GM12878 (cell line): ENCODE measurements around the gene IGSF6. TPM values are rescaled to one million over a fixed set of nuclear protein-coding genes. Genes with fewer than 3 reads are reported as not detected.

Experiments
- ATAC-seq: fragments of 200-7000 bp; cut with Tn5 transposase; 3 replicates; pipeline ENCODE4 v1.9.1; 2020; ENCODE audit warnings: mild to moderate bottlenecking, moderate library complexity
- BruUV-seq: library from RNA; stranded (reverse); fragments of 400-500 nt; replicated peaks from 2 replicates; lab custom pipeline; 2021; lab: Mats Ljungman, UMichigan
- CTCF ChIA-PET: fragments of 300-600 bp; sonication (Branson Sonifier 250); formaldehyde crosslinking; extraction: SDS; loops from one replicate; lab custom pipeline; 2021; ENCODE audit warnings: inconsistent platforms; lab: Yijun Ruan, JAX
- POLR2A ChIA-PET: fragments of 350-600 bp; formaldehyde crosslinking; extraction: SDS; loops from one replicate; lab custom pipeline; 2021; ENCODE audit warnings: inconsistent platforms; lab: Charles Lee
- RAD21 ChIA-PET: fragments of 300-600 bp; sonication (Branson Sonifier 250); formaldehyde crosslinking; loops from one replicate; lab custom pipeline; 2023; ENCODE audit warnings: antibody characterized with exemption; ENCODE audit not compliant: unreplicated experiment; lab: Charles Lee
- SMC1A ChIA-PET: fragments of 300-600 bp; sonication (Branson Sonifier 250); formaldehyde crosslinking; loops from one replicate; lab custom pipeline; 2023; ENCODE audit not compliant: unreplicated experiment, uncharacterized antibody; lab: Charles Lee
- DNase-seq: peaks from one replicate; pipeline ENCODE4 v3.0.0-alpha.2; 2011; ENCODE audit warnings: low read depth, low spot score
- FAIRE-seq: peaks from 3 replicates; lab custom pipeline; 2011; peaks lifted over from hg19 to GRCh38; lab: Jason Lieb, UNC
- H2AFZ ChIP-seq: 2 replicates; pipeline ENCODE4 v1.6.0; 2011; ENCODE audit warnings: low read depth, low read length, control low read depth; ENCODE audit not compliant: control insufficient read depth
- H3K27ac ChIP-seq: 2 replicates; pipeline ENCODE4 v1.5.1; 2011; ENCODE audit warnings: control low read depth; ENCODE audit not compliant: control insufficient read depth, insufficient read depth
- H3K27me3 ChIP-seq, 2 experiments: replicated peaks in 1 of 2; 2 replicates each; pipeline versions ENCODE4 v1.6.0 to v1.6.1; 2011; ENCODE audit warnings: low read length in 1 of 2; ENCODE audit not compliant: control insufficient read depth in 2 of 2, insufficient read depth in 2 of 2
- H3K36me3 ChIP-seq, 2 experiments: 2 replicates each; pipeline ENCODE4 v1.5.1; 2011; ENCODE audit warnings: low read length in 1 of 2; ENCODE audit not compliant: control insufficient read depth in 2 of 2, insufficient read depth in 2 of 2
- H3K4me1 ChIP-seq: 2 replicates; pipeline ENCODE4 v1.6.1; 2011; ENCODE audit warnings: mild to moderate bottlenecking, low read length, moderate library complexity, mixed read lengths; ENCODE audit not compliant: control insufficient read depth, insufficient read depth
- H3K4me2 ChIP-seq: 2 replicates; pipeline ENCODE4 v1.6.0; 2011; ENCODE audit warnings: control low read depth; ENCODE audit not compliant: control insufficient read depth, insufficient read depth
- H3K4me3 ChIP-seq: fragments of 200-600 bp; sonication (generic); 2 replicates; pipeline ENCODE4 v1.5.1; 2016
- H3K79me2 ChIP-seq: 2 replicates; pipeline ENCODE4 v1.6.0; 2011; ENCODE audit warnings: low read length; ENCODE audit not compliant: control insufficient read depth, insufficient read depth
- H3K9ac ChIP-seq: 2 replicates; pipeline ENCODE4 v1.8.0; 2011; ENCODE audit warnings: low read length, control low read depth, mixed read lengths; ENCODE audit not compliant: control insufficient read depth, insufficient read depth
- H3K9me3 ChIP-seq: replicated peaks from 3 replicates; pipeline ENCODE4 v1.5.1; 2011; ENCODE audit warnings: mild to moderate bottlenecking, low read length; ENCODE audit not compliant: control insufficient read depth, insufficient read depth
- H4K20me1 ChIP-seq: 2 replicates; pipeline ENCODE4 v1.6.0; 2011; ENCODE audit not compliant: control insufficient read depth, insufficient read depth
- ASH2L ChIP-seq: fragments of 300-600, 200-600 bp; sonication (generic); IDR thresholded peaks from 2 replicates; pipeline ENCODE4 v1.6.1; 2017; ENCODE audit warnings: low read depth, mild to moderate bottlenecking, borderline replicate concordance
- ATF2 ChIP-seq: IDR thresholded peaks from 2 replicates; pipeline ENCODE4 v1.6.1; 2012; ENCODE audit warnings: low read length, inconsistent platforms
- E2F4 ChIP-seq: IDR thresholded peaks from 2 replicates; pipeline ENCODE4 v1.6.1; 2012; ENCODE audit warnings: low read depth, low read length, improper control_type of control experiment
- EED ChIP-seq: sonication (generic); IDR thresholded peaks from 2 replicates; pipeline ENCODE4 v1.6.1; 2016; ENCODE audit warnings: antibody characterized with exemption, low read depth
- MYB ChIP-seq: fragments of 150-350 bp; IDR thresholded peaks from 2 replicates; pipeline ENCODE4 v1.6.1; 2014; ENCODE audit warnings: mild to moderate bottlenecking, low read depth, low read length, borderline replicate concordance
- NR2C2 ChIP-seq: IDR thresholded peaks from 2 replicates; pipeline ENCODE4 v1.6.1; 2011; ENCODE audit warnings: borderline replicate concordance, low read depth; ENCODE audit not compliant: control insufficient read depth, insufficient read length
- POLR2AphosphoS2 ChIP-seq: IDR thresholded peaks from 2 replicates; pipeline ENCODE4 v1.6.1; 2011; ENCODE audit warnings: low read depth, mild to moderate bottlenecking, low read length, improper control_type of control experiment, moderate library complexity
- RELA ChIP-seq: fragments of 450-650 bp; IDR thresholded peaks from 2 replicates; pipeline ENCODE4 v1.8.0; 2014; ENCODE audit warnings: borderline replicate concordance; ENCODE audit not compliant: partially characterized antibody
- SMAD1 ChIP-seq: fragments of 450-650 bp; IDR thresholded peaks from 2 replicates; pipeline ENCODE4 v1.6.1; 2018; ENCODE audit warnings: mild to moderate bottlenecking, low read depth; ENCODE audit not compliant: partially characterized antibody
- YY1 ChIP-seq: IDR thresholded peaks from 2 replicates; pipeline ENCODE4 v1.6.1; 2011; ENCODE audit warnings: low read depth, mild to moderate bottlenecking, low read length
- ZBED1 ChIP-seq: IDR thresholded peaks from 2 replicates; pipeline ENCODE4 v1.6.1; 2016; ENCODE audit warnings: borderline replicate concordance
- ZNF384 ChIP-seq: IDR thresholded peaks from 2 replicates; pipeline ENCODE4 v1.6.1; 2012; ENCODE audit warnings: low read depth, mild to moderate bottlenecking, low read length, improper control_type of control experiment, borderline replicate concordance
- WGBS: methylation state at CpG from one replicate; pipeline ENCODE4 v1.1.6; 2016; ENCODE audit warnings: low lambda C conversion rate; ENCODE audit not compliant: insufficient replicate concordance, insufficient coverage; ENCODE audit errors: missing lambda C conversion rate; 5-methylcytosine and 5-hydroxymethylcytosine counted together
- in situ Hi-C: fragments of 300-500 bp; cut with MboI; formaldehyde crosslinking; loops from 9 replicates; pipeline ENCODE4 v1.14.3; 2018; ENCODE audit warnings: mixed read lengths
- intact Hi-C: fragments of 100-400 bp; cut with micrococcal nuclease; formaldehyde crosslinking; loops from one replicate; pipeline ENCODE4 v1.14.2; 2022; ENCODE audit not compliant: unreplicated experiment
- polyA plus RNA-seq, 11 experiments: library from polyadenylated mRNA; depleted of rRNA in 4 of 11; unstranded in 6 of 11; stranded (reverse) in 5 of 11; fragments of >200 nt; fragmentation: Nextera tagmentation in 4 of 11; fragmentation: Illumina TruSeq in 1 of 11; extraction: Ambion mirVana in 4 of 11; extraction: Trizol in 1 of 11; gene quantifications; 1 replicate in 1 of 11; 2 replicates in 10 of 11; pipeline versions ENCODE4 v1.2.1 to v1.2.3, GENCODE V29; 2011 to 2016; ENCODE audit warnings: inconsistent platforms in 2 of 11, missing spikeins in 2 of 11, low read depth in 1 of 11
- total RNA-seq, 4 experiments: library from RNA; depleted of rRNA in 3 of 4; stranded (reverse); fragments of >200 nt in 3 of 4; fragmentation: Illumina TruSeq in 1 of 4; extraction: Trizol in 1 of 4; gene quantifications; 2 replicates each; pipeline versions ENCODE4 v1.2.1 to v1.2.3, GENCODE V29; 2013 to 2021

IGSF6 gene
- total and polyA plus RNA-seq, 10 of the 15 experiments (the other 5 are each of a cell fraction or from before 2014, with no cell fraction given), result 0.32 to 1.2 (median 0.72) TPM

DNA sequence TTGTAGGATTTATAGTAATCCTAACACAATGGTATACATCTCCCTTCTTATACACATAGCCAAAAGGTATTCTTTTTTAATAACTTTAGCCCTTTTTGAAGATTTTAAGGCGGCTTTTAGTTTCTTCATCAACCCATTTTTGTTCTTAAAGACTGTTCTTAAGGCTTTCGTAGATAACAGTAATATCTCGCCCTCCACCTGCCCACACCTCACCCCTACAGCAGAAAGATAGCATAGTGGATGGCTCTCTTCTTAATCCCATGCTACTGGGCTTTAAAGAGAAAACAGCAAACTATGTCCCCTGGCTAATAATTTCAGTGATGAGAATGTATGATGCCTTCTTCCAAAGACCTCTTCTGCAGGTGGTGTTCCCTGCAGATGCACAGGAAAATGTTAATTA, 8.6 kb downstream of the IGSF6 start:
- ChIA-PET CTCF (interaction anchor here (0.9 to 10.1 kb wide), 9 partner anchors 9 to 64 kb away, joined by 3 to 100 read pairs (median 8); partner anchors contain the start of gene IGSF6), POLR2A (no interaction called here), RAD21 (interaction anchor here (1.0 to 6.8 kb wide), 6 partner anchors 13 to 64 kb away, joined by 3 to 52 read pairs (median 9); no protein-coding TSS in a partner anchor), SMC1A (interaction anchor here (1.3 to 10.1 kb wide), 8 partner anchors 8 to 66 kb away, joined by 3 to 204 read pairs (median 7); partner anchors contain the start of genes IGSF6 and METTL9)
- Histone ChIP-seq H3K9ac (no peak overlapping the region), H3K4me2 (no peak overlapping the region), H3K9me3 (no peaks in the 10 kb centered on the region), H3K4me1 (peaks cover 33% of the 10 kb centered on the region), H3K4me3 (no peak overlapping the region), H4K20me1 (no peaks in the 10 kb centered on the region), H3K79me2 (no peaks in the 10 kb centered on the region; the same call in 1 of the 2 replicates), H3K36me3 (no peaks in the 10 kb centered on the region), H2AFZ (no peak overlapping the region), H3K27ac (no peak overlapping the region), H3K27me3 (no peaks in the 10 kb centered on the region)
- intact Hi-C loops, result no loop called here
- ATAC-seq (no peak), FAIRE-seq (no peak), DNase-seq (no peak)
- TF ChIP-seq ZNF384 (no peak), ATF2 (no peak)
- WGBS, result 99% methylated on average over 3 of the region's 3 CpGs
- no TSS peak for BruUV-seq
- in situ Hi-C loops, result no loop called here

- ChIA-PET CTCF (interaction anchor here (0.6 to 10.1 kb wide), 12 partner anchors 16 to 1413 kb away, joined by 3 to 100 read pairs (median 6); no protein-coding TSS in a partner anchor), RAD21 (interaction anchor here (1.0 to 6.8 kb wide), 8 partner anchors 8 to 60 kb away, joined by 3 to 52 read pairs (median 4); no protein-coding TSS in a partner anchor), POLR2A (no interaction called here), SMC1A (interaction anchor here (0.7 to 10.1 kb wide), 12 partner anchors 12 to 83 kb away, joined by 3 to 204 read pairs (median 4); partner anchors contain the start of gene METTL9)
- no peaks in the 10 kb centered on the region for H3K9me3 ChIP-seq
- in situ Hi-C loops (no loop called here), intact Hi-C loops (no loop called here)
- WGBS, result 89% methylated on average over 7 of the region's 7 CpGs
- peaks cover 31% of the 10 kb centered on the region for H3K4me1 ChIP-seq
- H4K20me1 ChIP-seq, result no peaks in the 10 kb centered on the region
- no peak overlapping the region for H3K4me2 ChIP-seq
- no peaks in the 10 kb centered on the region for H3K36me3 ChIP-seq
- no peak overlapping the region for H3K27ac ChIP-seq
- no peak for ATAC-seq
- no peak for FAIRE-seq
- no peaks in the 10 kb centered on the region; the same call in 1 of the 2 replicates for H3K79me2 ChIP-seq
- H2AFZ ChIP-seq, result no peak overlapping the region
- no peak overlapping the region for H3K4me3 ChIP-seq
- H3K27me3 ChIP-seq, result no peaks in the 10 kb centered on the region
- BruUV-seq, result no TSS peak
- H3K9ac ChIP-seq, result no peak overlapping the region
- no peak for DNase-seq
- TF ChIP-seq YY1, result no peak
- TF ChIP-seq NR2C2, result no peak
- no peak for TF ChIP-seq SMAD1
- no peak for TF ChIP-seq ZNF384
- no peak for TF ChIP-seq POLR2AphosphoS2
- TF ChIP-seq E2F4, result no peak
- no peak for TF ChIP-seq ASH2L
- no peak for TF ChIP-seq EED
- TF ChIP-seq MYB, result no peak
- no peak for TF ChIP-seq ZBED1
- TF ChIP-seq RELA, result no peak
These were observed 9.5 kb downstream of the IGSF6 start for GRCh38 chr16:21642861-21643260.
